Heart right ventricle (tissue), 16 donors: Measurements from ENCODE around the gene MAP3K20. TPM values are rescaled to one million over a fixed set of nuclear protein-coding genes. Genes with fewer than 3 reads are reported as not detected.
A peak's percentile ranks its signal among the peaks of the same experiment; 100 is the strongest.

Source experiments
- ATAC-seq, 8 donors: fragments of 200-7000 bp; cut with Tn5 transposase; one replicate each; pipeline ENCODE4 v1.9.1; 2020; ENCODE audit warnings: mild to moderate bottlenecking in 8 of 8, moderate library complexity in 8 of 8, moderate number of reproducible peaks in 1 of 8
- DNase-seq, 2 donors: peaks; one replicate each; pipeline ENCODE4 v3.0.0-alpha.2; 2020
- H3K27ac ChIP-seq, 10 donors: fragments of 200-600 bp; sonication (generic) in 2 of 10; one replicate each; pipeline versions ENCODE4 v1.5.0 to v1.8.0; 2020 to 2022; ENCODE audit warnings: mild to moderate bottlenecking in 3 of 10
- H3K27me3 ChIP-seq, 7 donors: fragments of 200-600 bp; one replicate each; pipeline ENCODE4 v1.8.0; 2021 to 2022; ENCODE audit warnings: mild to moderate bottlenecking in 2 of 7
- H3K36me3 ChIP-seq, 9 donors: fragments of 200-600 bp; sonication (generic) in 1 of 9; one replicate each; pipeline versions ENCODE4 v1.5.0 to v1.8.0; 2020 to 2022; ENCODE audit warnings: mild to moderate bottlenecking in 2 of 9
- H3K4me1 ChIP-seq, 9 donors: fragments of 200-600 bp; sonication (generic) in 1 of 9; one replicate each; pipeline versions ENCODE4 v1.5.0 to v1.8.0; 2020 to 2022; ENCODE audit warnings: mild to moderate bottlenecking in 4 of 9
- H3K4me3 ChIP-seq, 10 donors: fragments of 200-600 bp; sonication (generic) in 2 of 10; one replicate each; pipeline versions ENCODE4 v1.5.0 to v1.8.0; 2020 to 2022; ENCODE audit warnings: mild to moderate bottlenecking in 7 of 10, moderate library complexity in 2 of 10
- H3K9me3 ChIP-seq, 11 donors: fragments of 200-600 bp in 10 of 11; sonication (generic) in 2 of 11; one replicate each; pipeline versions ENCODE4 v1.5.0 to v1.8.0; 2013 to 2022; ENCODE audit warnings: mild to moderate bottlenecking in 2 of 11, control low read depth in 1 of 11, moderate library complexity in 1 of 11
- CTCF ChIP-seq, 9 donors: fragments of 200-600 bp; sonication (generic) in 2 of 9; IDR thresholded peaks; one replicate each; pipeline versions ENCODE4 v1.5.0 to v1.8.0; 2021 to 2022; ENCODE audit warnings: antibody characterized with exemption in 9 of 9, mild to moderate bottlenecking in 5 of 9, moderate library complexity in 1 of 9
- WGBS, 2 donors: extraction: QIAGEN DNeasy Blood & Tissue Kit; methylation state at CpG; one replicate each; pipeline ENCODE4 v1.1.7; 2013; ENCODE audit warnings: inconsistent platforms in 1 of 2; 5-methylcytosine and 5-hydroxymethylcytosine counted together
- intact Hi-C, 10 donors: fragments of 100-400 bp; cut with DNase I; formaldehyde crosslinking; loops; one replicate each; pipeline versions ENCODE4 v1.11.1 to v1.14.2; 2022
- polyA plus RNA-seq, 2 donors: library from polyadenylated mRNA; stranded (reverse); fragments of 200-250 nt; gene quantifications; one replicate each; pipeline ENCODE4 v1.2.3, GENCODE V29; 2013
- total RNA-seq, 10 donors: library from RNA; stranded (reverse); fragmentation: NEBNext Ultra II Directional in 3 of 10; extraction: Animal tissue kit (Norgen Biotek cat#: 25700) in 3 of 10; gene quantifications; one replicate each; pipeline versions ENCODE4 v1.2.1 to v1.2.4, GENCODE V29; 2021 to 2023
- donor health status: Arrhythmogenic right ventricular cardiomyopathy.
- donor health status: ischemic (EF 13 %, LVEDD 7.1; RV severe dilation, severe dysfunction).
- donor health status: healthy with polysubstance abuse.
- donor health status: DM: no; HTN: yes; CAD: no.
- donor health status: DM: no; HTN: no; CAD: no.
- donor health status: ischemic (EF 25% LVEDD 6.9; RV normal size, moderate dysfunction).
- donor health status: ischemic (EF 25% LVEDD 5.7; RV mildly dilated, moderate dysfunction).
- donor health status: healthy.
- donor health status: DM: yes; HTN: yes; CAD: no.
- donor health status: Ischemic cardiomyopathy.
- donor health status: ischemic (EF 35%, LVEDD 5.7; RV mildly dilated, moderate dysfunction).
- donor health status: nonischemic (EF 11% LVEDD 7.7; RV severe dilation, severe dysfunction).
- donor health status: DM: yes; HTN: yes; CAD: no.
- donor health status: PGD.
- donor health status: ischemic (EF 29% LVEDD 5.4; RV normal size, mild dysfunction).
- donor health status: nonischemic (EF 23%, LVEDD 6.1; RV moderate dilation, normal function).

The MAP3K20 gene
- total and polyA plus RNA-seq, 12 donors, result 63.2 to 560 (median 420) TPM

DNA sequence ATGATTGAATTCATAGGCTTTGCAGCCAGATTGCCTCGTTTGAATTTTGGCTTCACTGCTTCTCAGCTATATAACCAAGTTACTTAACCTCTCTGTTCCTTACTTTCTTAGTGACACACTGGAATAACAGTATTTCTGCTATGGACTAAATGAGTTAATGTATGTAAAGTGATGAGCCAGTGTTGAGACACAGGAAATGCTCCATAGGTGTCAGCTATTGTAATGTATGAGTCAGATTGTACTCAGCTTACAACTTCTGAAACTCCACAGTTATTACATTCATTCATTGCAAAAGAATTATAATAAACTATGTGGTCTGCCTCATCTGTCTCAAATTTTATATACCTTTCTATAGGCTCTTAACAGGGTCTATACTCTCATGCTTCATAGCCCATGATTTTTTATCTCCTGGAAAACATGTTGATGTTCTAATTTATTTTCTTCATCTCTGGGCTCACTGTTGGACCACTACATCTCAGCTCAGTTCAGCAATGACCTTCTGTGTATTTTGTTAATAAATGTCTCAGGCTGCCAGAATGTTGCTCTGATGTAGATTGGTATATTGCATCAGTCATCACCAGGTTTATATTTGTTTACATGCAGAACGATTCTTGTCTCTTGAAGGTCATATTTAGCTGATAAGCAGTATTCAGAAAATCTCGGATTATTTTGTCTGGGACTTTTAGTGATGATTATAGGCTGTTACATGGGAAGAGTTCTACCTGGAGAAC lies 76.2 kb downstream of the MAP3K20 start:
- no peak for DNase-seq
- peaks cover 0 to 5% (median 0%) of the 10 kb centered on the region in 9 donors for H3K36me3 ChIP-seq
- WGBS, 2 donors, result 51 to 54% methylated on average over 3 of the region's 3 CpGs
- H3K27ac ChIP-seq, result peak overlapping the region in 2 of 10 donors; percentile 43 to 65
- no peaks in the 10 kb centered on the region for H3K27me3 ChIP-seq
- no peak for ATAC-seq
- intact Hi-C loops, result no loop called here
- H3K4me1 ChIP-seq, result peaks cover 0 to 74% (median 55%) of the 10 kb centered on the region in 9 donors
- no peak for TF ChIP-seq CTCF (IDR thresholded peaks at IDR 0.05)
- H3K9me3 ChIP-seq, result no peaks in the 10 kb centered on the region
- no peak overlapping the region for H3K4me3 ChIP-seq

DNA sequence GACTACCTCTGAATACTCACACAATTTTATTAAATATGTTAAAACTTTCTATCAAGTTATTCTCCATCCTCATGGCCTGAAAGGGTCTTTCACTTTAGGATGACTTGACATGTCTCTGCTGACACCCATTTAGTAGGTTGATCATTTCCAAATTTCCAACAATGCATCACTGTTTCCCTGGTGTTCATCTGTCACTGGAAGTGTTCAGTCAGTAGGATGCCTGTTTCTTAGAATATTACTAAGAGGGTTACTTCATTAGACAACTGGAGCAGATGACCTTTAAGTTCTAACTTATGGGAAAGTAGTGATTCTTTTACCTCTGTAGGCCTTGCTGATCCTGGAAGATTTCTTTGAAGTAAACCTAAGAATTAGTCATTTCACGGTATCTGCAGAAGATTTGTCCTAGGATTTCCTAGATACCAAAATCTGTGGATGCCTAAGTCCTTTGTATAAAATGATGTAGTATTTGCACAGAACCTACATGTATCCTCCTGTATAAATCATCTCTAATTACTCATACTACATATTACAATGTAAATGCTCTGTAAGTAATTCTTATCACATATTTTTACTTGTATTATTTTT lies 77.7 kb downstream of the MAP3K20 start:
- 97 to 98% methylated on average over 1 of the region's 1 CpG for WGBS, 2 donors
- DNase-seq, result no peak
- no peak for TF ChIP-seq CTCF (IDR thresholded peaks at IDR 0.05)
- Histone ChIP-seq H3K4me3 (no peak overlapping the region), H3K4me1 (peaks cover 0 to 81% (median 41%) of the 10 kb centered on the region in 9 donors), H3K27ac (peak overlapping the region in 1 of 10 donors; percentile 43), H3K36me3 (peaks cover 0 to 5% (median 0%) of the 10 kb centered on the region in 9 donors), H3K9me3 (no peaks in the 10 kb centered on the region), H3K27me3 (no peaks in the 10 kb centered on the region)
- ATAC-seq, result no peak
- intact Hi-C loops, result no loop called here

DNA sequence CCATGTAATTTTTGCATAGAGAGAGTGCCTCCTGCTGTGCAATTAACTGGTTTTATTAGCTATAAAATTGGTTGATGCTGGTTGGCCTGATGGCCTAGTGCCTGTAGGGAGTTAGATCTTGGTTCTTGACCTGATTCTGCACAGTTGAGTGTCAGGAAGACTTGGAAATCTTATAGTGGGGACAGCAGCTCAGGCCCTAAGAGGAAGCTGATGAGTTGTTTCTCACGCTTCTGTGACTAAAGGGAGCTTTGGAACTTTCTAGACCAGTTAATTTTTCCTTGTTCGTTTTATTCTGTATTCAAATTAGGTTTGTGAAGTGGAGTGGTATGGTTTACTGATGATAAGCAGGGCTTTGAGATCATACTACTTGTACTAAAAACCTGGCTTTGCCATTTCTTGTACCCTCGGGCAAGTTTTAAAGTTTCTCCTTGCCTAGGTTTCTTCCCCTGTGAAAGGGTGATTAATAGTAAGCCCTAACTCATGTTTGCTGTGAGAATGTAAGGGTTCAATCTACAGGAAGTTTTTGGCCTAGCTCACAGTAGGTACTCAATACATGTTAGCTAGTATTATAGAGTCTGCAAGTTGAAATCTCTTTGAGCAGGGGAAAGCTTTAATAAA lies 82.1 kb downstream of the MAP3K20 start:
- DNase-seq (no peak), ATAC-seq (no peak)
- Histone ChIP-seq H3K27me3 (no peaks in the 10 kb centered on the region), H3K36me3 (peaks cover 0 to 8% (median 0%) of the 10 kb centered on the region in 9 donors), H3K4me3 (no peak overlapping the region), H3K4me1 (peaks cover 5 to 65% (median 29%) of the 10 kb centered on the region in 9 donors), H3K27ac (peak overlapping the region in 3 of 10 donors; percentile 10 to 89 (median 24)), H3K9me3 (no peaks in the 10 kb centered on the region)
- peak in 1 of 9 donors; percentile 5 for TF ChIP-seq CTCF (IDR thresholded peaks at IDR 0.05)
- intact Hi-C loops, result no loop called here
- WGBS, 2 donors, result 83 to 84% methylated on average over 3 of the region's 3 CpGs

DNA sequence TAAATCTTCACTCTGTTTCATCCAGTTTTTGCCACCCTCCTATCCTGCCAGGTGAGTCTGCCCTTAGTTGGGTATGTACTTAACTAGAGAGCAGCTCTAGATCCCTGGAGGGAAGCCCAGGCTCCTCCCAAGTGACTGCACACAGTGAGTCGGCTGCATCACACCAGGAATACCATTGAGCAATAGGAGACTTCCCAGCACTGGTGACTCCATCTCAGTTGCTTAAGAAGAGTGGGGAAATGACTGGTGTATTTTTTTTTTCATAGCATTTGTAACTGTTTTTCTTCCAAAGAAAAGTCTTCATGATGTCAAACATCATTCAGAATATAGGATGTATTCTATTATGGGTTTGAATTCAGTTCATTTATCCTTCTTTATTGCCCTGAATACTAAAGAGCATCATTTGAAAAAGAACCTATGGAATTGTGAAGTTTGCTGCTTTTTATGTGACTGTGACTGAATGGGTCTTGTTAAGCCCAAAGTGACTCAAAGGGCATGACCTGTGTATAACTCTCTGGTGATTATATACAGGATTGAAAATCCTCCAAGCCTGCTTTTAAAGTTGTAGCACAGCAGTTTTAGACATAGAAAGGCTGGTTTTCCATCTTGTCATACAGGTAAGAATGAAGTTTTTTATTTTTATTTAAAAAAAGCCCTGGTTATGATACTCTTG lies 84.3 kb downstream of the MAP3K20 start:
- Histone ChIP-seq H3K9me3 (peaks cover 0 to 10% (median 0%) of the 10 kb centered on the region in 11 donors), H3K36me3 (peaks cover 0 to 12% (median 0%) of the 10 kb centered on the region in 9 donors), H3K27me3 (no peaks in the 10 kb centered on the region), H3K27ac (peak overlapping the region in 9 of 10 donors; percentile 10 to 89 (median 27)), H3K4me3 (peak overlapping the region in 1 of 10 donors; percentile 13), H3K4me1 (peaks cover 5 to 63% (median 32%) of the 10 kb centered on the region in 9 donors)
- TF ChIP-seq CTCF (IDR thresholded peaks at IDR 0.05), result no peak
- peak; percentile 66 to 100 (median 88) for ATAC-seq
- 5 to 14% methylated on average over 1 of the region's 1 CpG for WGBS, 2 donors
- intact Hi-C loops, result no loop called here
- DNase-seq, result peak; percentile 55 to 65
